ENCODE measurements around the gene VEGFA.

DNA sequence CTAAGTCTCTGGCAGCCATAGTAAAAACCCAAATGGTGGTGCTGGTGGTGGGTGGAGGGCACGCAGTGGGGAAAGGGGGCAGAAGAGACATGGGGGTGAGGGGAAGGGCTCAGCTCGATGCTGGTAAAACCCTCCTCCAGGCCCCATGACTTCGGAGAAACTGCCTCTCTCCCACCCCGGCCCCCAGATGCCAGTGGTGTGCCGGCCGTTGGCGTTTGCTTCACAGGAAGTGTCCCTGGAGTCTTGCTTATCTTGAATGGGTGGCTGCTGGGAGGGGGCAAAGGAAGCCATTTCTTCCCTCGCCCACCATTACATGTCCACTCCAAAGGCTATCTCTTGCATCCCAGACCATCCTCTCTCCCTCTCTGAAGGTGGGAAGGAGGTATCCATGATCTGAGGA is 25.4 kb downstream of the VEGFA start:
- TF ChIP-seq SUZ12 (IDR thresholded peaks at IDR 0.05; ENCODE audit: extremely low read depth, insufficient read depth, insufficient read length) (no peak), YY1 (IDR thresholded peaks at IDR 0.05; ENCODE audit: insufficient read depth, insufficient read length) (no peak), ZNF274 (IDR thresholded peaks at IDR 0.05; ENCODE audit: low read depth, low read length) (no peak)

Measured in NT2/D1 (cell line).